ENCODE results near the gene STEAP1. TPM values are rescaled to one million over a fixed set of nuclear protein-coding genes. Genes with fewer than 3 reads are reported as not detected.

The STEAP1 gene
- total RNA-seq, 1 experiment from 2014 or later, result 4.1 TPM

- no peaks in the 10 kb centered on the region for H3K23me2 ChIP-seq (ENCODE audit: insufficient read length, low read depth, low read length, poor library complexity, severe bottlenecking)
- H2BK15ac ChIP-seq (ENCODE audit: low read depth, low read length), result no peak overlapping the region
- no peak overlapping the region for H3T11ph ChIP-seq (ENCODE audit: low read length)
- H2AFZ ChIP-seq (ENCODE audit: low read length), result no peak overlapping the region
- no peaks in the 10 kb centered on the region for H3K79me1 ChIP-seq (ENCODE audit: insufficient read depth, low read depth, low read length, poor library complexity, severe bottlenecking)
- H3K4ac ChIP-seq (ENCODE audit: low read depth, low read length), result no peak overlapping the region
- H3K9me3 ChIP-seq (ENCODE audit: control insufficient read depth, low read depth, low read length), result peaks cover 28% of the 10 kb centered on the region
- H4K91ac ChIP-seq (ENCODE audit: insufficient read length, low read depth, low read length), result no peak overlapping the region
- H3K56ac ChIP-seq (ENCODE audit: insufficient read length, low read depth, low read length), result no peak overlapping the region
- no peaks in the 10 kb centered on the region for H4K20me1 ChIP-seq (ENCODE audit: control insufficient read depth, insufficient read depth, insufficient read length)
- peaks cover 2 to 21% (median 9%) of the 10 kb centered on the region in 3 experiments; a peak in 6 of 7 replicates for H3K36me3 Mint-ChIP-seq (ENCODE audit: insufficient read depth in 1 of 3, low read depth in 3 of 3)
- no peak overlapping the region for H2BK20ac ChIP-seq (ENCODE audit: low read depth, low read length, poor library complexity, severe bottlenecking)
- DNase-seq, result no peak
- H3K27me3 Mint-ChIP-seq (ENCODE audit: low read depth), result no peaks in the 10 kb centered on the region; the same call in 1 of the 2 replicates
- H2BK120ac ChIP-seq (ENCODE audit: low read depth, low read length, poor library complexity, severe bottlenecking), result no peak overlapping the region
- no peak overlapping the region for H3K14ac ChIP-seq (ENCODE audit: insufficient read depth, low read length)
- no peak overlapping the region for H3K23ac ChIP-seq (ENCODE audit: insufficient read length, low read depth, low read length)
- no peak overlapping the region for H3K27ac ChIP-seq (ENCODE audit: insufficient read length, low read depth, low read length)
- H4K5ac ChIP-seq (ENCODE audit: insufficient read length, low read depth, low read length), result no peak overlapping the region
- no peaks in the 10 kb centered on the region for H3K4me1 ChIP-seq (ENCODE audit: insufficient read depth, low read length)
- WGBS (ENCODE audit: extremely low coverage, insufficient read length, low lambda C conversion rate), result no CpG with 5 or more reads among the region's 2 CpGs
- no peaks in the 10 kb centered on the region for H3K27me3 ChIP-seq (ENCODE audit: insufficient read depth, low read length)
- no peak overlapping the region for H3K4me3 Mint-ChIP-seq
- no peaks in the 10 kb centered on the region for H3K4me1 Mint-ChIP-seq
- H2AK5ac ChIP-seq (ENCODE audit: insufficient read length, low read length), result no peak overlapping the region
- no peak overlapping the region for H2BK12ac ChIP-seq (ENCODE audit: insufficient read length, low read depth, low read length)
- H3K27ac Mint-ChIP-seq, result no peak overlapping the region
- TF ChIP-seq CTCF (conservative IDR thresholded peaks at IDR 0.05), result no peak
- H3K18ac ChIP-seq (ENCODE audit: insufficient read length, low read depth, low read length), result no peak overlapping the region
- no peak overlapping the region for H2BK5ac ChIP-seq (ENCODE audit: insufficient read length, low read length)
- no peak overlapping the region for H3K9ac ChIP-seq (ENCODE audit: extremely low read depth, insufficient read length, low read length)
- peaks cover 35 to 39% of the 10 kb centered on the region in 2 experiments for H3K9me3 Mint-ChIP-seq
- H3K79me2 ChIP-seq (ENCODE audit: insufficient read depth, low read length), result no peaks in the 10 kb centered on the region
- H3K4me2 ChIP-seq (ENCODE audit: insufficient read depth, insufficient read length, low read length), result no peak overlapping the region
- H4K8ac ChIP-seq (replicated peaks; ENCODE audit: insufficient read length, low read depth, low read length), result no peak overlapping the region
Measured at GRCh38 chr7:90188281-90188680, 34.0 kb downstream of the STEAP1 start.

Measured in H9 (cell line).